Middle frontal gyrus (tissue), 1 donor: ENCODE results near the gene FGD2.
A peak's percentile ranks its signal among the peaks of the same experiment; 100 is the strongest.
"Not testable (repeated sequence)": the region's sequence is repeated elsewhere in the genome, so short reads cannot be mapped to it uniquely, and the experiment has no call there.

Source experiments
- DNase-seq: peaks from one replicate; pipeline ENCODE4 v3.0.0-alpha.2; 2015; ENCODE audit warnings: low spot score; ENCODE audit errors: extremely low spot score

FGD2 gene

DNA sequence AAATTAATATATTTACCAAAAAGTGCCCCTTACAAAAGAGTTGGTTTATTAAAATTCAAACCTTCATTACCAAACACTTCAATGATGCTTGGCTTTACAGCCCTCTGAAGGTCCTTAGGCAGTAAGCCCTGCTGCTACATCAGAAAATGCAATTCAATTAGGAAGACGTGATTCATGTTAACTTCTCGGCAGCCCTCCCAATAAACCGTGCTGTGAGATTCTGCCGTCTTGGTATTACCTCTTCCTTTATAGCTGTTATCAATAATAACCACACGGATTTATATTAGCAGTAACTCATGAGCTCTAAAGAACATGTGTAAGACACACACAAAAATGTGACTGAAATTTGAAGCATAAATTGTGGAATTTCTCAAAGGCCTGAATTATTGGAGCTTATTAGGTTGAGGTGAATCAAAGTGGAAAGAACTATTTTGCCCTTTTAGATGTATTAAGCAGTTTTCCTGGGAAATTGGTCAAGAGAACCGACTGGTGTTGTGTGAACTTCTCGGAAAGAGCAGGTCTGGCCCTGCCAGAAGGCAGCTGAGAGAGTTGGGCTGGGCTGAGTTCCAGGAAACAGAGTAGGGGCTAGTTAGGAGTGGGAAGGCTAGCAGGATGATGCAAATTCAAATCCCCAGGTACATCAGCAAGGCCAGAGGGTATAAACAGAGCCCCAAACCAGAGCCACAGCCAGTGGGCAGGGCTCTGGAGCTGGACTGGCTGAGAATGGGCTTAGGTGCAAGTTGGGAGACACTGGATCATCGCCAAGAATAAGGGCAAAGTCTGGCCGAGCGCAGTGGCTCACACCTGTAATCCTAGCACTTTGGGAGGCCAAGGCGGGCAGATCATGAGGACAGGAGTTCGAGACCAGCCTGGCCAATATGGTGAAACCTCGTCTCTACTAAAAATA is 33.1 kb downstream of the FGD2 start:
- DNase-seq = no peak

DNA sequence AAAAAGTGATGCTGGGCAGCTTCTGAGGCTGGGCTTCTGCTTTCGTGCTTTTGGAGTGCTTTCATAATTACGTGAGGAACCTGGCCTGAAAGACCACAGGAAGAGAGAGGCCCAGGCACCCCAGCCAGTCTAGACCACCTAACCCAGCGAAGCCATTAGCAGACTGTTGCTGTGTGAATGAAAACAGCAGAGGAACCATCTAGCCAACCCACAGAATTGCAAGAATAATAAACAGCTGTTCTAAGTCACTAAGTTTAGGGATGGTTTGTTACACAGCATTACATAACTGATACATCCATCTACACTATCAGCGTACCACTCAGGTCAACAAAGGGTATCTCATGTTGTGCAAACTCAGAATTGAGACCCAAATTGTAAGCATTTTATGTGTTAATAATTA is 34.5 kb downstream of the FGD2 start:
- no peak for DNase-seq

- no peak for DNase-seq
These were observed 36.1 kb downstream of the FGD2 start for GRCh38 chr6:37041521-37041920.

GRCh38 chr6:37042150-37042549 is 36.7 kb downstream of the FGD2 start:
- no peak for DNase-seq

- not testable (repeated sequence) for DNase-seq
These were observed 37.6 kb downstream of the FGD2 start for GRCh38 chr6:37043091-37043490.

GRCh38 chr6:37047346-37047688 is 41.9 kb downstream of the FGD2 start:
- DNase-seq = no peak

- DNase-seq = no peak
These were observed 42.4 kb downstream of the FGD2 start for GRCh38 chr6:37047689-37048402.

DNA sequence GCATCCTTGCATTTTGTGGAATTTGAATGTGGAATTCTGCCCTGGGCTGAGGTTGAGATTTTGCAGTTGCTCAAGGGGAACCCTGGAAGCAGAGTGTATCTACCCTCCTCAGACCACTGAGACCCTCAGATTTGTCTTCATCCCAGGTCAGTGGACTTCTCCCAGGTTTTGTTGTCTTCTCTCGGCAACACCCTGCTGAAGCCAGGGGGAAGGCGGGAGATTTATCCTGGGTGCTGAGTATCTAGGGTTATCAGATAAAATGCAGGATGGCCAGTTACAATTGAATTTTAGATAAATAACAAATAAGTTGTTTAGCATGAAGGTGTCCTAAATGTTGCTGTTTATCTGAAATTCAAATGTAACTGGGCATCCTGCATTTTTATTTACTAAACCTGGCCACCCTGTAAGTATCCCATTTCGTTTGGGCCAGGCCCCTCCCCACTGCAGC is 43.0 kb downstream of the FGD2 start:
- DNase-seq = no peak

DNA sequence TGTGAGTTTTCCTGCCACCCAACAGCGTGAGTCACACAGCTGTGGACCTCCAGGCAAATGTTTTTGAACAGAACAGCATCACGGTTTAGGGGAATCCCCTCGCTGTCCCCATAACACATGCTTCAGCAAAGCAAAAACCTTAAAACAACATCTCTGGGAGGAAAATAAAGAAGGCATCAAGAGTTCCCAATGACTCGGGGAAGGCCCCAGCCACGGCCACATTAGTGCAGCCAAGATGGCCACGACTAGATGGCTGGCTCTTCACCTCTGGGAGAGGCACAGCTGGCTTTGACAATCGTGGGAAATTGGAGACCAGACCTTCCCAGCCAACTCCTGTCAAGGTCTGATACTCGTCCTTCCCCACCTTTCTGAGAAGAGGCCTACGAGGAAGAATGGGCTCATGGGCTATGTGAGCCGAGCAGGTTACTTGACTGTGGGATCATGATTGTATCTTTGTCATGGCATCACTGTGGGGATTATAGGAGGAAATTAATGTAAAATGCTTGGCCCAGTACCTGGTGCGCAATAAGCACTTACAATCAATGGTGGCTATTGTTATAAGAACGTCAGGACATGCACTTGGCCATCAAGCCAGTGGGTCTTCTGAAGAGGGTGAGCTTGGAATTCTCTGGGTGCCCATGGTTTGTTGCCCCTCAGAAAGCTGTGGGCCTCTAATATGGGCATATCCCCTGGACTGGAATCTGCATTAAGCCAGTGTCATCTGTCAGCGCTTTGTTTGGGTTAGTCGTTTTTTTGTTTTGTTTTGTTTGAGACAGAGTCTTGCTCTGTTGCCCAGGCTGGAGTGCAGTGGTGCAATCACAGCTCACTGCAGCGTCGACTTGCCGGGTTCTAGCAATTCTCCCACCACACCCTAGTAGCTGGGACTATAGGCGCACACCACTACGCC is 43.6 kb downstream of the FGD2 start:
- no peak for DNase-seq

DNA sequence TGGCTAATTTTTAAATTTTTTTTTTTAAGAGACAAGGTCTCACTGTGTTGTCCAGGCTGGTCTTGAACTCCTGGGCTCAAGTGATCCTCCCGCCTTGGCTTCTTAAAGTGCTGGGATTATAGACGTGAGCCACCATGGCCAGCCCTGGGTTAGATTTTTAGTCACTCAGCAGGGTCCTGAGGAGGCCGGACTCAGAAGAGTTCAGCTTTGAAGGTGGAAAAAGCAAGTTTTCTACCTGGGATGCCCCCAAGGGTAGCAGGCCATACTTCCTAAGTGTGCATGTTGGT is 44.2 kb downstream of the FGD2 start:
- DNase-seq = no peak

DNA sequence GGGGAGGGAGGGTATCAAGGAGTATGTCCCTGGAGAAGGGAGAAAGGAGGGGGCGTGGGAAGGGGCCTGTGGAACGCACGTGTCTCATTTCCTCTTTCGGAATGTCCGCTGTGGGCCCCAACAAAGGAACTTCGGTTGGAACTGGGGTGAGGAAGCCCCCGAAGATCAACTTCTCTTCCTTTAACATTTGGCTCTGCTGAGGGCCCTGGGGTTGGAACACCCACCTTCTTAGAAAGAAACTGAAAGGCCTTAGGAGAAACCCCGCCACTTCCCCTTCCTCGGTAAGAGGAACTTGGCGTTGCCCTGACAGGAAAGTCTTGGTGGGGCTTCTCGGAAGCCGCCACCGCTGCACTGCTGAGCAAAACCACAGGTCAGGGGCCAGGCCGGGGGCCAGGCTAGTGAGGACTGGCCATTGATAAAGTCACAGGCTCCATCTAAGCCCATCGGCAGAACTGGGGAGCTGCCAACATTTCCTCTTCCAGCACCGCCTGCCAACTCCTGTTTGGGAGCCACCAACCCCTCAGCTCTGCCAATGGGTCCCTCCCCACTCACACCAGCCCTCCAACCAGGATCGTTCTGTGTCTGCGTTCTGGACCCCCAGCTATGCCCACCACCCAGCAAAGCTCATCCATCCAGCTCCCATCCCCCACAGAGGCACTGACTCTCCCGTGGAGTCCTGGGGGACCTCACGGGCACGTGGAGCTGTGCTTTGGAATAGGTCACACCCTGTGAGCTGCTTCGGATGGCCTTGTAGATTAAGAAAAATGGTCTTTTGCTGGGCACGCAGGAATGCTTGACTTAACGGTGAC is 44.8 kb downstream of the FGD2 start:
- no peak for DNase-seq

DNA sequence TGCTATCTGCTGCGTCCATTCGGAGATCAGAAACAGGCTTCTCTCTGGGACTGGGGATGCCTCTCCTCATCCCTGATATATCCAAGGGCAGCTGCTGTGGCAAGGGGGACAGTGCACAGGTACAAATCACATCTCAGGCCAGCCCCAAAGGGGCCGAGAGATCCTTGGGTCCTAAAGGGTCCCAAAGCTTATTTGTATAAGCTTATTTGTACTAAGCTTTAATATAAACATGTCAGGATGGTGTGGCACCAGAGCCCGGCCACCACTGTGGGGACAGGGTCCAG is 45.3 kb downstream of the FGD2 start:
- DNase-seq = no peak

- DNase-seq = peak; percentile 81
These were observed 45.9 kb downstream of the FGD2 start for GRCh38 chr6:37051138-37052026.

DNA sequence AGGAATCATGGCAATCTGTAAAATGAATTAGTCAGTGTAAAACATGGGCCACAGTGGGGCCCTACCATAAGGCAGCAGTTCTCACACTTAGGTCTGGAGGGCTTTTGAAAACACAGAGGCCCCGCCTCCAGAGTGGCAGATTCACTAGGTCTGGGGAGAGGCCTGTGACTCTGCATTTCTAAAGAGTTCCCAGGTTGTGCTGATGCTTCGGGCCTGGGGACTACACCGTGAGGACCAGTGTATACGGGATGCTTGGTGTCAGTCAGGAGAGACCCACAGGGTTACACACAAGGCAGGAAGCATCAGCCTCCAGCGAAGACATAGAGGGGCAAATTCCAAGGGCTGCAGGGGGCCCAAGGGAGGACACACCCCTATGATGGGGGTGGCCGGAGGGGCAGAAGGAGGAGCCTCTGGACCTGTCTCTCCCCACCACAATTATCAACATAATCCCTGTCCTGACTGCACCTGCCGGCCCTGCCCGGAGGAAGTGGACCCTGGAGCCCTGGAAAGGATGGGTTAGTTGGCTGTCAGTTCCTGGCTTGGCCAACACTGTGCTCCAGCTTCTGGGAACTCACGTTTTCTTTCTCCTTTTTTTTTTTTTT is 46.7 kb downstream of the FGD2 start:
- no peak for DNase-seq

DNA sequence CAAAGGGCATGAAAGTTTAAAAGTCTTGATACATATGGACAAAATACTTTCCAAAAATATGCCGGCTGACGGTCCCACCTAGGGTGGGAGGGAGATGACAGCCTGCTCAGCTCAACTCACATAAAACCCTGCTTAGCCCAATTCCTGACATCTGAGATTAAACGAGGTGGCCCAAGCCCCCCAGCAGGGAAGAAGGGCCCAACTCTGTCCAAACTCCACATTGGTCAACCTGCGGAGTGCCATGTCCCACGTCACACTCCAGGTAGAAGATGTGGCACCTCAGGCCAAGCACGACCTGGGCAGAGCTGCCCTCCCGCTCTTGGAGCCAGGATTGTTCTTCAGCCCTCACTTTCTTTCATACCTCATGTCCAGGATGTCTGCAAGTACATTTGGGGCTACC is 48.2 kb downstream of the FGD2 start:
- DNase-seq = no peak

- DNase-seq = no peak
These were observed 48.7 kb downstream of the FGD2 start for GRCh38 chr6:37054171-37054570.

GRCh38 chr6:37054580-37054979 is 49.1 kb downstream of the FGD2 start:
- DNase-seq = no peak

DNA sequence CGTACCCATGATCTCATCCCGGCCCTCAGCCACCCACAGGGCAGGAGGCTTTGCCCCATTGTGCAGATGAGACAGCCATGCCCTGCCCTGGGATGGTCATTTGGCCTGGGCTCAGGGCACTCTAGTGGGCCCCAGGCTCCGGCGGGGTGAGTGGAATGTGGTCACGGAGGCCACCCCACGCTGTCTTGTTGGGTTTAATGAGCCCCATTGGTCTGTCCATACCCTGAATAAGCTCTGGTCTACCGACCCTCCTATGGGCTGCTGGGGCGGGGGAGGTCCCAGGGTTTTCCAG is 50.6 kb downstream of the FGD2 start:
- no peak for DNase-seq

DNA sequence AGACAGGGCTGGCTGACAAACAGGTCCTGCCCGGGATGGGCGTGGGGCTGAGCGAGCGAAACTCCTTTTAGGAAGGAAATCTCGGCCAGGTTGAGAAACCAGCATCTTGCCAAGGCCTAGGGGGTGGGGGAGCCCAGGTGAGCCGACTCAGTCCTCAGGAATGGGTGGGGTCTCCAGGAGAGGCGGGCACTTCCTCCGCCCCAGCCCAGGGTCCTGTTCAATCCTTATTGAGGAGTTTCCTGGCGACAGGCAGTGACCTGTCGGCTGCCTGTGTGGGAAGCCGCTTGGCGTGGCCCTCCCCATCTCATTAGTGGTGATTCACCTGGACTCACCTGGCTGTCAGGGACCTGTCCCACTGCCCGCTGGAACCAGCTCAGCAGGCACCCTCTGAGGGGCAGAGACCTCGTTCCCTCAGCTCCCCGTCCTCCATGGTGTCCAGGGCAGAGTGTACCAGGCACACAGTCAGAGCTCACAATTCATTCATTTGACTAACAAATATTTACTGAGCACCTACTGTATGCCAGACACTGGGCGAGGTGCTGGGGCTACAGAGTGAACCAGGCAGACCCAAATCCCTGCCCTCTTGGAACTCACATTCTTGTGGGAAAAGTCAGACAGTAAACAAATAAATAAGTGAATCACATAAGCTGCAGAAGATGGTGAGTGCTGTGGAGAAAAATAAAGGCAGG is 51.1 kb downstream of the FGD2 start:
- DNase-seq = no peak

DNA sequence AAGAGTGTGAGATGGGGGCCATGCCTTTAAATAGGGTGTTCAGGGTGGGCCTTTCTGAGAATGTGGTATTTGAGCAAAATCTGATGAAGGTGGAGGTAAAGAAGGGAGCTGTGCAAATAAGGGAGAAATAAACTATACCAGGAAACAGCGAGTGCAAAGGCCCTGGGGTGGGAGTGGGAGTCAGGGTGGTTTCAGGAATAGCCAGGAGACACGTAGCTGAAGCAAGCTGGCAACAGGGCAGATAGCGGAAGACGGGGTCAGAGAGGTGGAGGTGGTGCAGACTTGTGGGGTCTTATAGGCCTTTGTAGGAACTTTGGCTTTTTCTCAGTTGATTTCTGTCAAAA is 51.6 kb downstream of the FGD2 start:
- no peak for DNase-seq
